HG03103 (cell line): ENCODE data around the gene KIF3C.
"Not testable (repeated sequence)": the region's sequence is repeated elsewhere in the genome, so short reads cannot be mapped to it uniquely, and the experiment has no call there.

ENCODE experiments used
- ATAC-seq: cut with Tn5 transposase; IDR thresholded peaks from one replicate; pipeline ENCODE4 v1.9.1; 2021; ENCODE audit warnings: low read depth; ENCODE audit not compliant: unreplicated experiment

KIF3C gene

GRCh38 chr2:26000561-26001082 lies 18.3 kb upstream of the KIF3C start:
- ATAC-seq = no peak

GRCh38 chr2:25999406-25999805 lies 17.1 kb upstream of the KIF3C start:
- ATAC-seq = not testable (repeated sequence)

GRCh38 chr2:25998816-25999383 lies 16.6 kb upstream of the KIF3C start:
- not testable (repeated sequence) for ATAC-seq

GRCh38 chr2:25996844-25997243 lies 14.5 kb upstream of the KIF3C start:
- ATAC-seq = no peak

GRCh38 chr2:25994509-25994908 lies 12.2 kb upstream of the KIF3C start:
- ATAC-seq = no peak

GRCh38 chr2:25993049-25993448 lies 10.8 kb upstream of the KIF3C start:
- no peak for ATAC-seq

- no peak for ATAC-seq
Measured at GRCh38 chr2:25992556-25992955, 10.3 kb upstream of the KIF3C start.

- ATAC-seq = no peak
Measured at GRCh38 chr2:25991965-25992364, 9.7 kb upstream of the KIF3C start.

- ATAC-seq = no peak
Measured at GRCh38 chr2:25989154-25989553, 6.9 kb upstream of the KIF3C start.

- no peak for ATAC-seq
Measured at GRCh38 chr2:25988134-25988533, 5.8 kb upstream of the KIF3C start.

- no peak for ATAC-seq
Measured at GRCh38 chr2:25983735-25984134, 1.4 kb upstream of the KIF3C start.

GRCh38 chr2:25982968-25983280 lies 627 bp upstream of the KIF3C start:
- no peak for ATAC-seq

- no peak for ATAC-seq
Measured at GRCh38 chr2:25981596-25982272, 563 bp downstream of the KIF3C start.

GRCh38 chr2:25980951-25981350 lies 1.3 kb downstream of the KIF3C start:
- no peak for ATAC-seq

- no peak for ATAC-seq
Measured at GRCh38 chr2:25980076-25980887, 2.0 kb downstream of the KIF3C start.

- no peak for ATAC-seq
Measured at GRCh38 chr2:25979001-25979400, 3.3 kb downstream of the KIF3C start.

GRCh38 chr2:25977768-25978167 lies 4.5 kb downstream of the KIF3C start:
- no peak for ATAC-seq

GRCh38 chr2:25976983-25977741 lies 5.1 kb downstream of the KIF3C start:
- no peak for ATAC-seq

- ATAC-seq = no peak
Measured at GRCh38 chr2:25972049-25972823, 10.1 kb downstream of the KIF3C start.

- ATAC-seq = no peak
Measured at GRCh38 chr2:25971596-25971995, 10.7 kb downstream of the KIF3C start.
